GM12864 (cell line): Measurements from ENCODE around the gene MAD1L1.
"Not testable (repeated sequence)": the region's sequence is repeated elsewhere in the genome, so short reads cannot be mapped to it uniquely, and the experiment has no call there.

Source experiments
- DNase-seq: peaks from one replicate; pipeline ENCODE4 v3.0.0-alpha.2; 2011; ENCODE audit warnings: low read depth
- H3K4me3 ChIP-seq: 2 replicates; pipeline ENCODE4 v1.5.1; 2011; ENCODE audit warnings: mild to moderate bottlenecking, low read depth, low read length, control low read depth
- TF ChIP-seq, protein P1 (sequence below): IDR thresholded peaks from 2 replicates; pipeline ENCODE4 v1.5.1; 2011; ENCODE audit warnings: low read depth, mild to moderate bottlenecking, moderate library complexity, low read length, control low read depth, inconsistent platforms; ENCODE audit errors: missing control alignments

MAD1L1 gene

DNA sequence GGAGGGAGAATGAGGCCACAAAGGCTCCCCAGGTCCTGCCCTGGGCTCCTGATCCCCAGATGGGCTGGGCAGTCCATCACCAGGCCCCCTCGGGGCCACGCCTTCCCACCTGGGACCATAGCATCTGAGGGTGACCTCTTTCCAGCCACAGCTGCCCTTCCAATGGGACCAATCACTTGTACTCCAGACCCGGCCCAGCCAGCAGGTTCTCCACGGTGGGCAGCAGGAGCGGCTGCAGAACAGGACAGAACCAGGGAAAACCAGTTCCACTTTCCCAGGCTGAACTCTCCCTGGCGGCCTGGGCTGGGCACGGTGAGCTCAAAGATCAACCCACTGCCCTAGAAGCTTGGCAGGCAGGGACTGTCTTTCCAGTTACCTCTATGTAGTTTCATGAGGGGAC is 257.6 kb downstream of the MAD1L1 start:
- H3K4me3 ChIP-seq, result no peak overlapping the region
- DNase-seq, result no peak
- TF ChIP-seq, protein P1, sequence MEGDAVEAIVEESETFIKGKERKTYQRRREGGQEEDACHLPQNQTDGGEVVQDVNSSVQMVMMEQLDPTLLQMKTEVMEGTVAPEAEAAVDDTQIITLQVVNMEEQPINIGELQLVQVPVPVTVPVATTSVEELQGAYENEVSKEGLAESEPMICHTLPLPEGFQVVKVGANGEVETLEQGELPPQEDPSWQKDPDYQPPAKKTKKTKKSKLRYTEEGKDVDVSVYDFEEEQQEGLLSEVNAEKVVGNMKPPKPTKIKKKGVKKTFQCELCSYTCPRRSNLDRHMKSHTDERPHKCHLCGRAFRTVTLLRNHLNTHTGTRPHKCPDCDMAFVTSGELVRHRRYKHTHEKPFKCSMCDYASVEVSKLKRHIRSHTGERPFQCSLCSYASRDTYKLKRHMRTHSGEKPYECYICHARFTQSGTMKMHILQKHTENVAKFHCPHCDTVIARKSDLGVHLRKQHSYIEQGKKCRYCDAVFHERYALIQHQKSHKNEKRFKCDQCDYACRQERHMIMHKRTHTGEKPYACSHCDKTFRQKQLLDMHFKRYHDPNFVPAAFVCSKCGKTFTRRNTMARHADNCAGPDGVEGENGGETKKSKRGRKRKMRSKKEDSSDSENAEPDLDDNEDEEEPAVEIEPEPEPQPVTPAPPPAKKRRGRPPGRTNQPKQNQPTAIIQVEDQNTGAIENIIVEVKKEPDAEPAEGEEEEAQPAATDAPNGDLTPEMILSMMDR, result no peak

DNA sequence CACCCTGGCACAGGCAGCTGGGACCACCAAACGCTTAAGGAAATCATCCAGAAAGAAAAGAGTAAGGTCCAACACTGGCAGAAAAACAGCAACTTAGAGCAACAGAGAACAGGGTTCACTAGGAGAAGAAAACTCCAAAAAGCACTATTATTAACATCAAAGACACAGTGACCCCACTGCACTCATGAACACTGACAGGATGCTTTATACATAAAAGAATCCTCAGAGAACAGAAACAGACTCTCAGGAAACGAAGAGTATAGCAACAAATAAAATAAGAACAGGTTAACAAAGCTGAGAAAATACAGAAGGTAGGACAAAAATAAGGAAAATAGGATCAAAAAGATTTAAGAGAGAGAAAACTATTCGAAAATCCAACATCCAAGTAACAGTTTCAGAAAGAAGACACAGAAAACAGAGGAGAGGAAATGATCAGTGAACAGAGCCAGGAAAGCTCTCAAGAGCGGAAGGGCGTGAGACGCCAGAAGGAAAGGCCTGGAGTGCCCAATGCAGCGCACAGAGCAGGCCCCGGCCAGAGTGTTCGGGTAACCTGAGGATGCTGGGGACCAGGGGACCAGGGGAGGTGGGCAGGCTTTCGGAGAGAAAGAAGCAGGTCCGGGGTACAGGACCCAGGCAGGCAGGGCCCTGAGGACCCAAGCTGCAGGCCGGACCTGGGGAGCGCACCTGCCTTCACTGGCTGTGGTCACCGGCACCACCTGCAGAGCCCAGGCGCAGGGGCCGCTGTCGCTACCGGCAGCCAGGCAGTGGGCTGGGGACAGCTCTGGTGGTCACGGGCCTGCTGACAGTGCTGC is 258.2 kb downstream of the MAD1L1 start:
- TF ChIP-seq, protein P1, result no peak
- no peak for DNase-seq
- no peak overlapping the region for H3K4me3 ChIP-seq

DNA sequence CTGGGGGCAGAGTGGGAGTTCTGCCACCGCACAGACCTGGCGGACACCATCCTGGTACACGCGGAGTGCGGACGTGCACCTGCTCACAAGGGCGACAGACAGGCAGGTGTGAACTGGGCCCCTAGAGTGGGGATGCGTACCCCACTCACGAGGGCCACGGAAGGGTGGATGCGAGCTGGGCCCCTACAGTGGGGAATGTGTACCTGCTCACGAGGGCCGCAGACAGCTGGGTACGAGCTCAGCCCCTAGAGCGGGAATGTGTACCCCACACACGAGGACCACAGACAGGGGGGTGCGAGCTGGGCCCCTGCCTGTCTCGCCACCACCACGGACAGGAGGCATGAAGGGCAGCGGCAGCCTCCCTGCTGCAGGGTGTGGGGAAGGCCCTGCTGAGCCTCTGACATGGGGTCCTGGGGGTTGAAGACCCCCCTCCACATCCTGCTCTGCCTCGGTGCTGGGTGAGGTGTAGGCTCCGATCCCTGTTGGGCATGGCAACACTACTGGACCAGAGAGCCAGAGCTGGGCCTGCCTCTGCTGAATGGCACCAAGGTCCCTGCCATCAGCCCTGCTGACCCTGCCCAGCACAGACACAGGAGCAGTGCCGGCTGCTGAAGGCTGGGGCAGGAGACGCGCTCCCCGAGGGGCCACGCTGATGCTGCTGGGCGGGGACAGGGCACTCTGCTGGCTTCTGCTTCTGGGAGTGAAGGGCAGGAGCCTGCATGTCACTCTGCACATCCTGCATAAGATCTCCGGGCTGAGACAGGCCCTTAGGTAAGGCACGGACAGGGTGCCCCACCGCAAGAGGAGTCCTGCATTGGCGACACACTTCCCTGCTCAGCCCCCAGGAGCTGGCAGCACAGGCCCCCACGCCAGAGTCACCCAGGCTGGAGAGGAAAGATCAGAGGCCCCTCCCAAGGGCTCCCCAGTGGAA is 259.2 kb downstream of the MAD1L1 start:
- no peak overlapping the region for H3K4me3 ChIP-seq
- TF ChIP-seq, protein P1, result no peak
- no peak for DNase-seq

DNA sequence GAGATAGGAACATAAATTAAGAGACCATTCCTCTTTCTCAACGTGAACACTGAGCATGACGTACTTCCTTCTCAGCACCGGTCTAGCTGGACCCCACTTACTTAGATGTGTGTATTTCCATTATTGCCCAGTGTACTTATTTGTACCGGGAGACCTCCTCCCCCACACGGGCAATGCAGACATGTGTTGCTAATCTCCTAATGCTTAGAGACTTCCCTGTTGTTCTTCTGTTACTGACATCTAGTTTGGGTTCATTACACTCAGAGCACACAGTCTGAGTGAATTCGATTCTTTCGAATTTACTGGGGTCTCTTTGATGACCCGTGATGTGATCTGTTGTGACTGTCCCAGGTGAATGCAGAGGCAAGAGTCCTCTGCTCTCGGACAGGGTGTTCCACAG is 260.0 kb downstream of the MAD1L1 start:
- DNase-seq, result no peak
- H3K4me3 ChIP-seq, result no peak overlapping the region
- TF ChIP-seq, protein P1, result no peak

DNA sequence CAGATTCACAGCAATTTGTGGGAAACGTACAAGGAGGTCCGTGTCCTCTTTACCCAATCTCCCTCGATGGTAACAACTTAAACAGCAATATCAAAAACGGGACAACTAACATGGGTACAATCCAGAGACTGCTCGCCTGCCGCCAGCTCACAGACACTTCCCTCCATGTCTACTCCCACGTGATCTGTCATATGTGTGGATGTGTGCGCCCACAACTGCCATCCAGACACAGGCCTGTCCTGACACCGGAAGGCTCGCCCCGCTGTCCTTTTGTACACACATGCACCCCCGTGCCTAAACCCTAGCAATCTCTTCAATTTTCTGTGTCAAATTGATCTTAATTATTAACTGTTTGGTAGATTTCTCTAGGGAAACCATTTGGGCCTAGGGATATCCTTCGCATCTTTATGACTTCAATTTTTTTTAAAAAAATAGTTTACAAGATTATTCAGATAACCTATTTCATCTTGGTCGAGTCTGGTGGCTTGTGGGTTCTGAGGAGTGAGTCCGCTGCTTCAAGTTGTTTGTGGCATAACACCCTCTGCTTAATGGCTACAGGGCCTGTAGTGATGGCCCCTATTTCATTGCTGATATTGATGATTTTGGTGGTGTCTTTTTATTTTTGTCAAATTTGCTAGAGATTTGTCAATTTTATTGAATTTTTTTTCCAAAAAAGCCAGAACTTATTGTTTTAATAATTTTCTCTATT is 260.6 kb downstream of the MAD1L1 start:
- TF ChIP-seq, protein P1, result no peak
- DNase-seq, result no peak
- H3K4me3 ChIP-seq, result no peak overlapping the region

DNA sequence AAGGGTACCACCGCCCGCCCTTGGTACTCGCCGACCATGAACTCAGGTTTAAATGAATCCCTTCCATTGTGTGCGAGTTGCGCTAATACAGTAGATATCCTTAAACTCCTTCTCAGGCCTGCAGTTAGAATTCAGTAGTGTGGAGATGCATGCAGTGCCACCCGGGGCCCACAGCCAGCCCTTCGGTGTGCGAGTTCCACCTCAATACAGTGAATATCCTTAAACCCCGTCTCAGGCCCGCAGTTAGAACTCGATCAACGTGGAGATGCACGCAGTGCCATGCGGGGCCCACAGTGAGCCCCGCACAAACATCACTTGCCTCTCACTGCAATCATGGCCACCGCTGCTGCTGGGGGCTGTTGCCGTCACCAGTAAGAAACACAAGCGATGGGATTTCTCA is 261.9 kb downstream of the MAD1L1 start:
- H3K4me3 ChIP-seq, result no peak overlapping the region
- TF ChIP-seq, protein P1, result no peak
- no peak for DNase-seq

DNA sequence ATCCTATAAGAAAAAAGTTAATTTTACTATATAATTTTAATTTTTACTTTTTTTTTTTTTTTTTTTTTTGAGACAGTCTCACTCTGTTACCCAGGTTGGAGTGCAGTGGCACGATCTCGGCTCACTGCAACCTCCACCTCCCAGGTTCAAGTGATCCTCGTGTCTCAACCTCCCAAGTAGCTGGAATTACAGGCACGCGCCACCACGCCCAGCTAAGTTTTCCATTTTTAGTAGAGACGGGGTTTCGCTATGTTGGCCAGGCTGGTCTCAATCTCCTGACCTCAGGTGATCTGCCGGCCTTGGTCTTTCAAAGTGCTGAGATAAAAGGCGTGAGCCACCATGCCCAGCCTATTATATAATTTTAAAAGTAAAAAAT is 262.5 kb downstream of the MAD1L1 start:
- not testable (repeated sequence) for H3K4me3 ChIP-seq, DNase-seq
